ENCODE data around the gene ACTRT3.

DNA sequence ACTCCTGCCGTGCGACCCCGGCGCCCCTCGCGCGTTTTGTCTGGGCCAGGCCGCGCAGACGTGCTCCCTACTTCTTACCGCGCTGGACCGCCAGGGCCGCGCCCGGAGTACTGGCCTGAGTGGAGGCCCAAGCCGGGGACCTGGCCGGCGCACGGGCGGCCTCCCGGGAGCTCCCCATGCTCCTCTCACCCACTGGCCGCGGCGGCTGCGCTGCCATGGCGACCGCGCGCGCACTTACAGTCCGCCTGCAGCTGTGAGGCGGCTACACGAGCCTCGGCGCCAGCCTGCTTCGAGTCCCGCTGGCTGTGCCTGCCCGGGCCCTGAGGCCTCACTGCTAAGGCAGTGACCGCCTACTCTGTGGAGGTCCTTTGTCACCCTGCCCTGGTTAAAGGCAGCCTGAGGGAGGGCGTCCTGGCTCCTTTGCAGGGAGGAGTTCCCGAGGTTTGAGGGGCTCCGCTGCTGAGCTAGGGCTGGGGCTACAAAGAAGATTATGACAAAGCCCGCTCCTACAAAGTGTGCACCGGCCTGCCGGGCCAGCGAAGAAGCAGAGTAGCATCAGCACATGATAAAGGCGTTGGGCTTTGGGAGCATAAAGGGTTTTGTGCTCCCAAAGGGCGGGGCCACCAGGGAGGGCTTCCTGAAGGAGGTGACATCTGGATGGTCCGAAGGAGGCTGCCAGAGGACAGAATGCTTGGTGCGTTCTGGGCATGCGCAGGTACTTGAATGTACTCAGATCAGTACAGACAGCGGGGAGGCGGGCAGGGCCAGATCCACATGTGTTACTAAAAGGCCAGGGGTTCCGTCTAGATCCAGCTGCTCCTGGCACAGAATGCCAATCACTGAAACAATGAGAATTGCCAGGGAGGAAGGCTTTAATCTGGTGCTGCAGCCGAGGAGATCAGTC lies 43.2 kb upstream of the ACTRT3 start, which contains the start of the genes LRRC34 and LRRIQ4:
- TF ChIP-seq RCOR1 (IDR thresholded peaks at IDR 0.05; ENCODE audit: low read depth, low read length) (no peak), ZFP36 (IDR thresholded peaks at IDR 0.05; ENCODE audit: borderline replicate concordance, partially characterized antibody) (no peak), PHF8 (IDR thresholded peaks at IDR 0.05; ENCODE audit: borderline replicate concordance, low read depth) (no peak)
- TF ChIP-seq, protein P1, sequence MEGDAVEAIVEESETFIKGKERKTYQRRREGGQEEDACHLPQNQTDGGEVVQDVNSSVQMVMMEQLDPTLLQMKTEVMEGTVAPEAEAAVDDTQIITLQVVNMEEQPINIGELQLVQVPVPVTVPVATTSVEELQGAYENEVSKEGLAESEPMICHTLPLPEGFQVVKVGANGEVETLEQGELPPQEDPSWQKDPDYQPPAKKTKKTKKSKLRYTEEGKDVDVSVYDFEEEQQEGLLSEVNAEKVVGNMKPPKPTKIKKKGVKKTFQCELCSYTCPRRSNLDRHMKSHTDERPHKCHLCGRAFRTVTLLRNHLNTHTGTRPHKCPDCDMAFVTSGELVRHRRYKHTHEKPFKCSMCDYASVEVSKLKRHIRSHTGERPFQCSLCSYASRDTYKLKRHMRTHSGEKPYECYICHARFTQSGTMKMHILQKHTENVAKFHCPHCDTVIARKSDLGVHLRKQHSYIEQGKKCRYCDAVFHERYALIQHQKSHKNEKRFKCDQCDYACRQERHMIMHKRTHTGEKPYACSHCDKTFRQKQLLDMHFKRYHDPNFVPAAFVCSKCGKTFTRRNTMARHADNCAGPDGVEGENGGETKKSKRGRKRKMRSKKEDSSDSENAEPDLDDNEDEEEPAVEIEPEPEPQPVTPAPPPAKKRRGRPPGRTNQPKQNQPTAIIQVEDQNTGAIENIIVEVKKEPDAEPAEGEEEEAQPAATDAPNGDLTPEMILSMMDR (IDR thresholded peaks at IDR 0.05): no peak

Data from A549 (cell line).